GM18951 (cell line): ENCODE results near the gene TSC22D1.
"Not testable (repeated sequence)": the region's sequence is repeated elsewhere in the genome, so short reads cannot be mapped to it uniquely, and the experiment has no call there.

Experiments
- POLR2A ChIP-seq: IDR thresholded peaks from 4 replicates; pipeline ENCODE4 v1.6.1; 2011; ENCODE audit warnings: mild to moderate bottlenecking; ENCODE audit not compliant: insufficient read length, insufficient read depth; ENCODE audit errors: extremely low read depth
- in situ Hi-C: fragments of 300-500 bp; cut with MboI; formaldehyde crosslinking; loops from one replicate; pipeline ENCODE4 v1.12.0; 2022; ENCODE audit warnings: low sequenced_read_pairs, mixed read lengths, inconsistent platforms; ENCODE audit not compliant: unreplicated experiment

Gene TSC22D1

GRCh38 chr13:44465318-44465717 is 110.8 kb downstream of the TSC22D1 start:
- in situ Hi-C loops, result no loop called here
- TF ChIP-seq POLR2A, result no peak

- TF ChIP-seq POLR2A, result no peak
- in situ Hi-C loops, result no loop called here
These were observed 111.7 kb downstream of the TSC22D1 start for GRCh38 chr13:44464471-44464870.

GRCh38 chr13:44463759-44464158 is 112.4 kb downstream of the TSC22D1 start:
- in situ Hi-C loops, result no loop called here

GRCh38 chr13:44459674-44460073 is 116.5 kb downstream of the TSC22D1 start:
- no peak for TF ChIP-seq POLR2A
- in situ Hi-C loops, result no loop called here

More at GRCh38 chr13:44463759-44464158, 112.4 kb downstream of the TSC22D1 start:
- TF ChIP-seq POLR2A, result no peak

GRCh38 chr13:44458313-44458975 is 117.7 kb downstream of the TSC22D1 start:
- in situ Hi-C loops, result no loop called here
- TF ChIP-seq POLR2A, result no peak

GRCh38 chr13:44456212-44456611 is 119.9 kb downstream of the TSC22D1 start:
- in situ Hi-C loops, result not testable (repeated sequence)

GRCh38 chr13:44455769-44456168 is 120.4 kb downstream of the TSC22D1 start:
- no peak for TF ChIP-seq POLR2A
- in situ Hi-C loops, result no loop called here

GRCh38 chr13:44453881-44454280 is 122.2 kb downstream of the TSC22D1 start:
- no peak for TF ChIP-seq POLR2A
- in situ Hi-C loops, result no loop called here

- no peak for TF ChIP-seq POLR2A
- in situ Hi-C loops, result no loop called here
These were observed 123.1 kb downstream of the TSC22D1 start for GRCh38 chr13:44453069-44453468.

- in situ Hi-C loops, result no loop called here
These were observed 123.7 kb downstream of the TSC22D1 start for GRCh38 chr13:44452418-44452817.

GRCh38 chr13:44451651-44452050 is 124.5 kb downstream of the TSC22D1 start:
- in situ Hi-C loops, result no loop called here
- TF ChIP-seq POLR2A, result no peak

More at GRCh38 chr13:44452418-44452817, 123.7 kb downstream of the TSC22D1 start:
- TF ChIP-seq POLR2A, result no peak

- in situ Hi-C loops, result no loop called here
- TF ChIP-seq POLR2A, result no peak
These were observed 125.0 kb downstream of the TSC22D1 start for GRCh38 chr13:44451126-44451525.

- in situ Hi-C loops, result loop anchor here (10.0 kb wide), 1 partner anchor 545 kb away; no protein-coding TSS in a partner anchor
- no peak for TF ChIP-seq POLR2A
These were observed 125.9 kb downstream of the TSC22D1 start for GRCh38 chr13:44449999-44450821.

- no peak for TF ChIP-seq POLR2A
- in situ Hi-C loops, result loop anchor here (10.0 kb wide), 1 partner anchor 544 kb away; no protein-coding TSS in a partner anchor
These were observed 127.3 kb downstream of the TSC22D1 start for GRCh38 chr13:44448875-44449274.
